Stimulated activated CD8-positive, alpha-beta memory T cell treated with anti-CD3 and anti-CD28 coated beads, Interleukin-7, amount 100 ng/mL, for 24 hours (primary cell): ENCODE data around the gene EXOC4.
"Not testable (repeated sequence)": the region's sequence is repeated elsewhere in the genome, so short reads cannot be mapped to it uniquely, and the experiment has no call there.

Experiments used
- DNase-seq: peaks from one replicate; pipeline ENCODE4 v3.0.0-alpha.2; 2020; ENCODE audit warnings: low read depth

The EXOC4 gene

DNA sequence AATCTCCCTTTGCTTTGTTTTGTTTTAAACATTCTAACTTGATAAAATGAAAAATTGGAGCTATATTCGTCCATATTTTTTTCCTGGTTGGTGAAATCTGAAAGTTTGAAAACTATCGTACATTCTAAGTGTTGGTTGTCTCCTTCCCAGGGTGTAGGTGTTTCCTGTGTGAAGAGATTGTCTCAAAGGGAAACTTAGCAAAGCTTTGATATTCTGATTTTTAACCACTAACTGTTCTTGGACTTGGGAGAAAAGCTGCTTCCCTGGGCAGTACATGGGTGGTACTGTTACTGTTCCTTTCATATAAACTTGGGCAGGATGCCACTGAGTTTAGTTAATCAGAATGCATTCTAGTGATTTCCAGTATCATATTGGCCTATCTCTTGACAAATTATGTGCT is 620.8 kb downstream of the EXOC4 start:
- no peak for DNase-seq

DNA sequence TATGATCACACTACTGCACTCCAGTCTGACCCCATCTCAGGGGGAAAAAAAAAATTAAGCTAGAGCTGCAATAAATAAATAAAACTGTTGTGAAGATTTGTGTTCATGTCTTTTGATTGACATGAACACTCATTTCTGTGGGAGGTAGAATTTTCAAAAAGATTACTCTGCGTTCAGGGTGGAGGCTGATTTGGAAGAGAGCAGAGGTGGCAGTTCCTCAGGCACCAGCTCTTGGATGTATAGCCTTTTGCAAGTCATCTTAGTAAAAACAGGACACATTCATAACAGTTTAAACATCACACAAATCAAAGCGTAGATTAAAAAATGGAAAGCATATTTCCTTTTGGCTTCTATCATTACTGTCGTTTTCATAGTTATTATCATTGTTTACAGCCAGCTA is 630.7 kb downstream of the EXOC4 start:
- no peak for DNase-seq

DNA sequence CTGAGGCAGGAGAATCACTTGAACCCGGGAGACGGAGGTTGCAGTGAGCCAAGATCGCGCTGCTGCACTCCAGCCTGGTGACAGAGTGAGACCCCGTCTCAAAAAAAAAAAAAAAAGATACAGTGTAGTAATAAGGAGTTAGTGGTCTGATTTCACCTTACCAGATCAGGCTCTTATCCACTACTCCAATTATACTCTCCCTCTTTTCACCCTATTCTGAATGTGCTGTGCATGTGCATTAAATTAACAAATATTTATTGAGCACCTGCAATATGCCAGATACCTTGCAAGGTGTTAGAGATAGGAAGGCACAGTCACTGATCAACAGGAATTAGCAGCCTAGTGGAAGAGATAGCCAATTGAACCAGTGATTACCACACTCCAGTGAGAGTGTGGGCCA is 632.3 kb downstream of the EXOC4 start:
- DNase-seq, result no peak

DNA sequence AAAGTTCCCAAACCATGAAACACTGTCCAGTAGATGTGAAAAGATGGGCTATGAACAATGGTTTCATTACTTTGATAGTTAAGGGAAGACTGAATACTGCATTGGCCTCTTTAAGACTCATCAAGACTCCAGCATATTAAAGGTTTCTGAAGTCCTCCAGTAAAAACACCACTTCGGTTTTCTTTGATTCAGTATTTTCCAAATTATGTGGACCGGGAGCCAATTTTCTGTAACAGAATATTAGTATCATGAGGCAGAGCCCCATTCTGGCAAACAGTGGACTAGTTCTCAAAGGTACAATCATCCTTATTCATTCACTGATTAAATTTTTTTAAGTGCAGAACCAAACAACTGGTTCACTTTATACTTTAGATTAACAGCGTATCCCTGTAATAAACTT is 633.2 kb downstream of the EXOC4 start:
- DNase-seq, result no peak

DNA sequence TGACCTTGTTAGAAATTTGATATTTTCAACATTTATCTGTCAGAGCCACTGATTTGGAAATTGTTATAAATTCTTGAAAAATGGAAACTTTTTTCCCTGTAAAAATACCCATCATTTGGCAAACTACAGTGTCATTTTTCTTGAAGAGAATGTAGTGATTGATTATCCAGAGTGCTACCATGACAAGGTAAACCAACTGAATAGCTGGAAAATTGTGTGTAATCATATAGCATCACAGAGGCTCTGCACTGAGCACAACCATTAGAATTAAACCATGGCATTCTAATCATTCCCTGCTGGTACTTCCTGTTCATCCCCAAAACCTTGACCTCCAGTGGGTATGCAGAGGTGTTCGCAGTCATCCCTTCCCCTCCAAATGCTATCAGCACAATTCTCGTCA is 633.9 kb downstream of the EXOC4 start:
- no peak for DNase-seq

DNA sequence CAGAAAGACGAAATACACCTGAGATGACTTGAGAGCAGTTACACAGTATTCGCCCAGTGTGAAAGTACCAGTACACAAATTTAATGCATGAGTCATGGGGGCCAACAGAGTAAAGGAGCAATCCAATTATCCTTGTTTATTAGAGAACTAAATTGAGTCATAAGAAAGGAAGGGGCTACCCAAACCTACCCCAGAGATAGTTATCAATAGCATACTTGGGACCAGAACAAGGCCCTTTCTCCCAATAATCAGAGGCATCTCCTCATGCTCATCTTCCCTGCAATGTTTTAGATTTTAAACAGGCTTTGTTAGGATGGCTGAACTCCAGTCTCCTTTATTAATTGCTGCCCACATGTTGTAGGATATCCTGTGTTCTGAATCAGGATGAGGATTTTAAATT is 634.6 kb downstream of the EXOC4 start:
- no peak for DNase-seq

DNA sequence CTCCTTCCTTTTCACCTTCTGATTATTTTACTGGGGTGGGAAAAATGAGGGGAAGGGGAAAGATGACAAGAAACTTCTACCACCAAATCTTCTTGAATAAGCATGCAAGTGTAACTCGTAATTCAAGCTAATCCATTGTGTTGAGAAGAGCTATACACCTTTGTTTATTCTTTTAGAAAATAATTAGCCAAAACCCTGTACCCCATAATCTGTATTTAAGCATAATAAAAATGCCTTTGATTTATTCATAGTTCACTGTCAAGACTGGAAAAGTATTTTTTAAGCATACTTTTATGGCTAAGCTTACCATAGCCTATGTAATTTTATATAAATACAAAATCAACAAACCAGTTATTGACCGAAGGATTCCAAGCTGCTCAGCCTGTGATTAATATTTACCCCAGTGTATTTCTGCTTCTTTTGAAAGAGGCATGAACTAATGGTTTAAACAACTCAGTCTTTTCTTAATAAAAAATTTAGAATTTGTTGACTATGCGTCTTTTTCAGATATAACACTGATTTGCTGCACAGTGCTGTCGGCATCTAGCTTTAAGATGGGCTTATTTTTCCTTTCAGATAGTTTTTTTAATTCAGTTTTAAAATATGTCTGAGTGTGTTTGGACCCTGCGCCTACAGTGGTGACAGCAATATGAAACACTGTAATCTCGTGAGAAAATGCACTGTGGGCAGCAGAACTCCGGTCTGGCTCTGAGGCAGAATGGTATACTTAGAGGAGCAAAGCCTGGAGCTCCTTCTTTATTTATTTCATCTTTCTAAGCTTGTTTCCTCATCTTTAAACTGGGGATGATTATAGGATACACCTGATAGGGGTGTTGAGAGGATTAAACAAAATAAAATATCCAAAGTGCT is 635.4 kb downstream of the EXOC4 start:
- no peak for DNase-seq

DNA sequence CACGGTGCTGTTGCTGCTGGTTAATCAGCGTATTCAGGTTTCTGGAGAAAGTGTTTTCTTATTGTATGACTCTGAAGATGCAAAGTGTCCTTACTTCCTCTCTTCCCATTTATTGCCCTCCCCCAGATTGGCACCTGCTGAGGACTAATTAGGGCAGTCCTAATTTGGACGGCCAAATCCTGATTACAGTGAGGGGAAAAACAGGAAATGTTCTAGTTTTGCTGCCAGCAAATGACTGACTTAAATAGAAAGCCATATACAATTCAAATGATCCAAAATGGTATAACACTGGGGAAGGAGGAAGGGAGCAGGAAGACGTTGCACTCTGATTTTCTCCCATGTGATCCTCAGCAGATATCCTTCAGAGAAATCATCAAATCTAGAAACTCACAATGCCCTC is 651.9 kb downstream of the EXOC4 start:
- no peak for DNase-seq

DNA sequence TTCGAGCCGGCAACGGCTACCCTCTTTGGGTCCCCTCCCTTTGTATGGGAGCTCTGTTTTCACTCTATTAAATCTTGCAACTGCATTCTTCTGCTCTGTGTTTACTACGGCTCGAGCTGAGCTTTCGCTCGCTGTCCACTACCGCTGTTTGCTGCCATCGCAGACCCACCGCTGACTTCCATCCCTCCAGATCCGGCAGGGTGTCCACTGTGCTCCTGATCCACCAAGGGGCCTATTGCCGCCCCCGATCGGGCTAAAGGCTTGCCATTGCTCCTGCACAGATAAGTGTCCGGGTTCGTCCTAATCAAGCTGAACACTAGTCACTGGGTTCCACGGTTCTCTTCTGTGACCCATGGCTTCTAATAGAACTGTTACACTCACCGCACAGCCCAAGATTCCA is 653.7 kb downstream of the EXOC4 start:
- DNase-seq, result not testable (repeated sequence)

DNA sequence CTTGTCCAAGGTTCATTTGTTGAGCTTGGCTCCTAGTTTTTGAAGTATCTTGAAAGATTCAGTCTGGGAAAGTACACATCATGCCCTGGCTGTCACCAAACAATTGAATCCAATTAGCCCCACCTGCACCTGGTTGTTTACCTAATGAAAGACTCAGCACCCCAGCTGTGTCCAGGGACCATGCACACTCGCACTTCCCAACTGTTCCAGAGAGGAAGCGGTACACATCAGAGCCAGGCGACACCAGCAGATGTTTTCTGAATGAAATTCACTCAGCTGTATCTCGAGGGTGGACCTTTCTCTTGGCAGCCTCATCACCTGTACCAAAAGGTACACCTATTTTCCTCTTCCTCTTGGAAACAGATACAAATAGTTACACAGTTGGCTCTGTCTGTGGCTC is 657.9 kb downstream of the EXOC4 start:
- DNase-seq, result no peak

DNA sequence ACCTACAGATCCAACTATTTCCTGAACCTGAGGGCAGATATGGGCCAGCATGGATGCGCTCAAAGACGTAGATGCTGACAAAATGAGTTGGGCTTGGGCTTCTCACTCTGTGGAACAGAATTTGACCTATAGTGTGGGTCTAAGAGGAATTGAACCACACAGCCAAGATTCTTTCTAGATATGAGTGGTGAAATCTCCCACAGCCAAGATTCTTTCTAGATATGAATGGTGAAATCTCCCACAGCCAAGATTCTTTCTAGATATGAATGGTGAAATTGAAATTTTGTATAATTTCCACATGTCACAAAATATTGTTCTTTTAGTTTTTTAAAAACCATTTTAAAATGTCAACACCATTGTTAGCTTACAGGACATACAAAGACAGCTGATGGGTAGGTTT is 658.8 kb downstream of the EXOC4 start:
- DNase-seq, result no peak

DNA sequence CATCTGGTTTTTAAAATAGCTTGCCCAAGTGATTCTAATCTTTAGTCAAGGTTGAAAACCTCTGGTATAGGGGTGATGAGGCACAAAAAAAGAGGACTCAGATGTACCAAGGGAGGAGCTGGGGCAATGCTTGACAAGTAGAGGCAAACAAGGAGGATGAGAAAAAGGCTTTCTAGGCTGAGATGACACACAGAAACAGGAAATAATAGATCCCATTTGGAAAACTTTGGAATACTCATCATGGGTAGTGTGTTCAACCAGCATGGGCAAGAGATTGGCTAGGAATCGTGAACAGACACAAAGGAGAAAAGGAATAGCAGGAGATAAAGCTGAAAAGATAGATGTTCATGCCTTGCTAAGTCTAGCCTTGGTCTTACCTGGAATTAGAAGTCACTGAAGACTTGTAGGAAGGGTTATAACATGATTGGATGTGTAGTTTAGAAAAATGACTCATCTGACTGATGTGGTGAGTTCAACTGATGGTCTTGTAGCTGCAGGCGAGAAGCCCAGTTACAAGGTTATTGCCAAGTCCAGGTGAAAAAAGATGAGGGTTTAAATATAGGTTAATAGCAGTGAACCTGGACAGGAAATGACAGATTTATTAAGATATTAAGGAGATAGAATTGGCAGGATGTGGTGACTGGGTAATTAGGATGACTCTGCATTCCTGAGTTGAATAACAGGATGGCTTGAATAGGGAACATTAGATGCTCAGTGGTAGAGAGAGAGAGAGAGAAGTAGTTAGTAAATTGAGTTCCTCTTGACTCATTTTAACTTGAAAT is 660.2 kb downstream of the EXOC4 start:
- no peak for DNase-seq

DNA sequence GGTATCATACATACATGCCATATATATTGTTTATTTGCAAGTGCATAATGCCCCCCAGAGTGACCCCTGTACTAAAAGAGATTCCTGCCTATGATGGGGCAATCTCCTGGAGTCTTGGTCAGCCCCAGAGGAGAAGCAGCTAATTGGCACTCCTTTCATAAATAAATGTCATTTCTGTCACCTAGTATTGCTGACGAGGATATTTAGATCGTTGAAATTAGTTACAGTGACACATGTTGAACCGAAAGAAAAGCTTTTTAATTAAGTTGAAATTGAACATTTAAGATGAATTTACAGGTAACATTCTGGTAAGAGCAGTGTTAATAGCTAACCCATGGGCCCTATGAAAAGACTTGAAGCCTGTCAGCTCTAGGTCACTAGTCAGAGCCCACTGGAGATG is 663.7 kb downstream of the EXOC4 start:
- no peak for DNase-seq

DNA sequence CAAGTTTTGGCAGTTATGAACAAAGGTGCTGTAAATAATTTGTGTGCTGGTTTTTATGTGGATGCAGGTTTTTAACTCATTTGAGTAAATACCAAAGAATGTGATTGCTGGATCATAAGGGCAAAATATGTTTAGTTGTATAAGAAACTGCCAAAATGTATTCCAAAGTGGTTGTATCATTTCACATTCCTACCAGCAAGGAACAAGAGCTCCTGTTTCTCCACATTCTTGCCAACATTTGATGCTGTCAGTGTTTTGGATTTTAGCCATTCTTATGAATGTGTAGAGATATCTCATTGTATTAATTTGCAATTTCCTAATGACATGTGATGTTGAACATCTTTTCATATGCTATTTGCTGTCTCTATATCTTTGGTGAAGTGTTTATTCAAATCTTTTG is 666.9 kb downstream of the EXOC4 start:
- DNase-seq, result no peak

DNA sequence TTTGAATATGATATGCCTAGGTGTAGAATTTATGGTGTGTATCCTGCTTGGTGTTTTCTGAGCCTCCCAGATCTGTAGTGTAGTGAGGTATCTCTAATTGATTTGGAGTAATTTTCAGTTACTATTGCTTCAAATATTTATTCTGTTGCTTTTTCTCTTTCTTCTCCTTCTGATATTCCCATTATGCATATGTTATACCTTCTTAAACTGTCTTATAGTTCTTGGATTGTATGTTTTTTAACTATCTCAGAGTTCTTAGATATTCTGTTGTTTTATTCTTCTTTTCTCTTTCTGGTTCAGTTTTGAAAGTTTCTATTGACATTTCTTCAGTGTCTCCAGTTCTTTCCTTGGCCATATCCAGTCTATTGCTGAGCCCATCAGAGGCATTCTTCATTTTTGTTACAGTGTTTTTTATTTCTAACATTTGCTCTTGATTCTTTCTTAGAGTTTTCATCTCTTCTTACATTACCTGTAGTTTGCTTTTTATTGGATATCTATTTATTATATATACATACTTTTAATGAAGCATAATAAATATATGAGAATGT is 668.8 kb downstream of the EXOC4 start:
- DNase-seq, result no peak

DNA sequence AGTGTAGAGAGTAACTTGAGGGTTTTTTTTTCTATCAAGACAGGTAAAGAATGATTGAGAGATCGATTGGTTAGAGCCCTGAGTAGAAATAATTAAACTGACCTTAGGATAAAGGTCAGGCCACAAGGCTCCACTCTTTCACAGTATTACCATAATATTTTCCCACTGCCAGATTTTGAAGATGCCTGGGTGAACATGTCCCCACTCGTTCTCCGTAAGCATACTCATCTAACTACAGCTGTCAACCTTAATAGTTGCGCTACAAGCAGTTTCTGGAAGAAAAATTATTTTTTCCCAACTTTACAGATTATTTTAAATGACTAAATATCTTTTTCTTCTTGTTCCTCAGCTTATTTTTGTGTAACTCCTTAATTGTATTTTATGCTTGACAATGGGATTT is 671.1 kb downstream of the EXOC4 start:
- no peak for DNase-seq

DNA sequence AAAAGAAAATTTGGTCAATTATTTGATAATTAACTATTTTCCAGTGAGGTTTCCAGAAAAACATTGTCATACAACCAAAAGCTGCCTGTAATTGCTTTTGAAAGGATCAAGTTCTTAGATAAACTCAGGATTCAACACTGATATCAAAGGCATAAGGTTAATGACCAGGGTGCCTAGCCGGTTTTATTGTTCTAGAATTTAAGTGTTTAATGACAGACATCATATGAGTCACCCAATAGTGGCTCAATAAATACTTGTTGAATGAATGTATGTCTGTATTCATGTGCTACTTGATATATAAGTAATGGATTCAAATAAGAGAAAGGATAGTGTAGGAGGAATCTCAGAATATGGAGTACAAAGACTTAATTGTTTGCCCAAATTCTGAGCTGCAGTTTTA is 678.2 kb downstream of the EXOC4 start:
- no peak for DNase-seq

DNA sequence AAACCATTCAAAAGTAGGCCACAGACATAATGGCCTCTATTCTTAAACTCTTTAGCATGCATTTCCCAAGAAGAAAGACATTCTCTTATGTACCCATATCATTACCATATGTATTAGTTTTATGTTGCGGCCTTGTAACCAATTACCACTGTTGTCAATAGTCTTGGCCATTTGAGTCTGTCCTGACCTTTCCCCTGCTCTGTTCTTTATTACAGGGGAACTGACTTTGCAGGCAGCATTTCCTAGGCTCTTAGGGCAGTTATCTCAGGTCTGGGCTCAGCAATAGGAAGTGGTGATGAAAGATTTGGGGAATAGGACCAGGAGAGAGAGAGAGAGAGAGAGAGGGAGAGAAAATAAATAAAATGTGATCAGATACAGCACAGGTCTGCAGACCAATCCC is 679.7 kb downstream of the EXOC4 start:
- no peak for DNase-seq

DNA sequence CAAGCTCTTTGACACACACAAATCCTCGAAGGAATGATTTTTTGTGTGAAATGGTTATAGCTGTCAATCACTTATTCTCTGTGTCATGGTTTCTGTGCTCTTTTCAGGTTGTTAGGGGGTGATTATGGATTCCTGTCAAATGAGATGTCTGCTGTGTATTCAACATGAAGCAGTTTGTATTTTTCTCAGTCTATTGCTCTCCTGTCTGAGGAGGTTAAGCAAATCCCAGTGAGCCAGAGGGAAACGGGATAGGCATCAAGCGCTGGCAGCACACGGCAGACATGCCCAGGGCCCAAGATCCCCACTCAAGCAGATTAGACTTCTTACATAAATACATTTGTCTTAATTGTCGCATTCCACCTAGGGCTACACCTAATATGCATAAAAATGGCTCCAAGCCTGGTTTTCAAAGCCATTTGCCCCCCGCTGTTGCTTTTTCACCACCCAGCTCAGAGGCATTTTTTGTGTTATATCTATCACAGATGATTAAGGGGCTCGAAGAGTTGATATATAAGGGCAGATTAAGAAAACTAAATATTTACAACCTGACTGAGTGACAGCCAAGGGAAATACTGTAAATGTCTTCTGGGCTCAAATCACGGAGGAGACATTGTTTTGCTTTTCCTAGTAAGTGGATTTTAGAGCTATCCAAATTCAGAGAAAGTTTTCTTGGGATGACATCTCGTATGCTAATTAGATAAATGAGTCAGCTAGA is 681.5 kb downstream of the EXOC4 start:
- DNase-seq, result no peak

DNA sequence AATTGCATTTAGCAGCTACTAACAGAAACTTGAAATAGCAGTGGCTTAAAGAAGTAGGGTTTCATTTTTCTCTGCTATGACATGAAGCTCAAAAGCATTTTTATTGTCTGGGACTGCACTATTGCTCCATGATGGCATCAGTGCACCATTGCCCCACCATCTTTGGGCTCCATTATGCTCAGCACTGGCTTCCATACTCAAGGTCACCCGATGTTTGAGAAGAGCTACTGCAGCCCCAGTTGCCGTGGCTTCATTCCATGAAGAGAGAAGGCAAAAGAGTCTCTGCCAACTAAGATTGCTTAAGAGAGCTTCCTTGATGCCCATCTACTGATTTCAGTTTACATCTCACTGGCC is 682.1 kb downstream of the EXOC4 start:
- DNase-seq, result no peak

DNA sequence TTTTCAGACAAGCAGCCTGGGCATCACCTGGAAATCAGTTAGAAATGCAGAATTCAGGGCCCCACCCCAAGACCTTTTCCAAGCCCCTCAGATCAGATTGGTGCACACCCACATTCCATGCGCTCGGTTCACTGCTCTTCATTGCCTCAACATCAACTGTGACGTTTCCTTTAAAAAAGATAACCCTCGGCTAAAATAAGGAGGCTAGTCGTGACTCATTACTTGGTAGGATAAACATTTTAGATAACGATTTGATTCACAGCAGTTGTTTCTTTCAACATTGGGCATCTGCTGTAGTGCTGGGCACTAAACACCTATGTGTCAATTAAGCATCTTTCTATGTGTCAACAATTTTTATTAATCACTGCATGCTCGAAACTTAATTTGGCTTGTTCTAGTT is 683.2 kb downstream of the EXOC4 start:
- DNase-seq, result no peak

DNA sequence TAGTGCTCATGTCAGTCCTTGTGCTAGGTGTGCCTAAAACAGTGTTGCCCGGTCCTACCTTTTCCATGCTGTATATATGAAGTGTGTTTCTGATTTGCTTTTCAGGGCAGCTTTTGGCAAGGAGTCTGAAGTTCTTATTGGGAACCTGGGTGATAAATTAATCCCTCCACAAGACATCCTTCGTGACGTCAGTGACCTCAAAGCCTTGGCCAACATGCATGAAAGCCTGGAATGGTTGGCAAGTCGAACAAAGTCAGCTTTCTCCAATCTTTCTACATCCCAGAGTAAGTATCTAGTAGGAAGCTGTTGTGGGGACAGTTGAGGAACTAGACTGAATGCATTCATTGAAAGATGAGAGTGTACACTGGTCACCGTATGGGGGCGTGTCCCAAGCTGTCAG is 684.9 kb downstream of the EXOC4 start:
- no peak for DNase-seq

DNA sequence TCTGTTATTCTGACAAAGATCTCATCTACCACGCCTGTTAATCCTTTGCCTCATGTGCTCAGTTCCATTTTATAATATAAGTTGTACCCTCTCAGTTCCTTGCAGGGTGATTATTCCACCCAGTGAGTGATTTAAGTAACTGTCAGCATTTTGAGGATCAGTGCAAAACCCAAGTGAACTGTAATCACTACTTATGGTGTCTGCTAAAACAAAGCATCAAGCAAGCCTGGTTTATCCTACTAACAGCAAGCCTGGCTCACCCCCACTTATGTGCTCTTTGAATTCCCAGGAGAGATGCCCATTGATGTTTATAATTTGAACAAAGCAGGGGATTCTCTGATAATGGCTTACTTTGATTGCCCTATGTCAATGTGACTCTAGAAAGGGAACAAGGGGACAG is 687.5 kb downstream of the EXOC4 start:
- no peak for DNase-seq
